Urinary bladder (tissue), 4 donors: ENCODE results near the gene STAT4. TPM values are rescaled to one million over a fixed set of nuclear protein-coding genes. Genes with fewer than 3 reads are reported as not detected.

ENCODE experiments used
- DNase-seq: peaks from one replicate; pipeline ENCODE4 v3.0.0-alpha.2; 2015; ENCODE audit errors: extremely low spot score
- H3K27ac ChIP-seq: one replicate; pipeline ENCODE4 v1.5.1; 2013; ENCODE audit warnings: low read depth, mild to moderate bottlenecking, moderate library complexity
- H3K36me3 ChIP-seq: one replicate; pipeline ENCODE4 v1.6.1; 2013; ENCODE audit warnings: mild to moderate bottlenecking, moderate library complexity; ENCODE audit not compliant: insufficient read depth
- H3K4me1 ChIP-seq: one replicate; pipeline ENCODE4 v1.6.1; 2013; ENCODE audit warnings: mild to moderate bottlenecking, moderate library complexity; ENCODE audit not compliant: insufficient read depth
- H3K4me3 ChIP-seq: one replicate; pipeline ENCODE4 v1.5.1; 2013; ENCODE audit warnings: low read depth, low read length
- WGBS: extraction: QIAGEN DNeasy Blood & Tissue Kit; methylation state at CpG from one replicate; pipeline ENCODE4 v1.1.7; 2013; 5-methylcytosine and 5-hydroxymethylcytosine counted together
- polyA plus RNA-seq: library from polyadenylated mRNA; stranded (reverse); fragments of 200-250 nt; gene quantifications from one replicate; pipeline ENCODE4 v1.2.3, GENCODE V29; 2013
- total RNA-seq: library from RNA; depleted of rRNA; stranded (reverse); fragments of >200 nt; gene quantifications from one replicate; pipeline ENCODE4 v1.2.3, GENCODE V29; 2014
- donor health status: healthy with polysubstance abuse.
- donor health status: healthy.

Gene STAT4
- total and polyA plus RNA-seq, 2 donors = 0.80 to 7.1 TPM

DNA sequence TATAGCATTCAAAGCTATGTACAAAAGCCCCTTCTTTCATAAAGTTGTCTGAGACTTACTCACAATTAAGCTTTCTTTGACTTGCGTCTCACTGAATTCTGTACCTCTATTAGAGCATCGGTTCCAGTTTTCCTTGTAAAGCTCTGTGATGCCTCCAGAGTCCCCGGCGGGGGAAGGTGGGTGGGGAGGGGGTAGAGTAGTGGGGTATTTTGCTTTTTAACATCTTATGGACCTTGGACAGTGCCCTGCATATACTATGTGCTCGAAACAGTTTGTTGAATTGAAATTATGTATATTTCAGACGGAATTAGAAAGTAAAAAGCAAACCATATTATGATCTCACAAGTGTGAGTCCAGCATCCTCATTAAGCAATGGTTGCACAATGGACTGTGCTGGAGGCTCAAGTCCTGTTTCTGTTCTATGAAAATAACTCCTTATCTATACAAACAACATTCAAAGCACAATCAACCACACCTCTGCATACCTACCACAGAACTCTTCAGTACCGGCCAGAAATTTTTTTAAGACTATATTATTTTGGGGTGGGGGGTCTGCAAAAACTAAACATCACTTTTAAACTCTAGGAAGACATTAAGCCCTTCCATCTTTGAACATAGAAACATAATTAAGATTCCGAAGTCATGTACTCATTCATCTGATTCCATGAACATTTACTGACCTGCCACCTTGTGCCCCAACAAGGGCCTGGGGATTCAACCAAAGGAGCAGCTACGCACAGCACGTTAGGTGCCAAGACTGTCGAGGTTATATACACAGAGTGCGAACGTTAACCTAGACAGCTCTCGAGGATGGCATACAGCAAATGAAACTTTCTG, 137.7 kb downstream of the STAT4 start:
- WGBS = 37% methylated on average over 14 of the region's 14 CpGs
- H3K4me1 ChIP-seq = peaks cover 1% of the 10 kb centered on the region

DNA sequence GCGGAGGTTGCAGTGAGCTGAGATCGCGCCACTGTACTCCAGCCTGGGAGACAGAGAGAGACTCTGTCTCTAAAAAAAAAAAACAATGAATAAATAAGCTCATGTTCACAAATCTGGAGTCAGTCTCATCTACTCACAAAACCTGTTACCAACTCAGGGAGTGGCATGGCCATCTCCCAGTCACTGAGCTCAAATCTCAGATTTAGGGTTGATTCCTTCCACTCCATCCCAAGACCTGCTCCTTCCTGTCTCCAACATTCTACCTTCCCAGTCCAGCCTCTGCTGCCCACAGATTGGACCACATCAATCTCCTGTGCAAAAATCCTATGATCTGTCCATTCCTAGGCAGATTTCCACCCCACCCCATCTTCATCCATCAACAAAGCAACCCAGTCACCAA, 138.4 kb downstream of the STAT4 start:
- Histone ChIP-seq H3K4me1 (peaks cover 1% of the 10 kb centered on the region), H3K27ac (no peak overlapping the region)
- 93% methylated on average over 3 of the region's 3 CpGs for WGBS

More for the DNA sequence above, 137.7 kb downstream of the STAT4 start:
- peak overlapping the region; percentile 82 for H3K4me3 ChIP-seq
- no peak for DNase-seq
- H3K27ac ChIP-seq = no peak overlapping the region
- H3K36me3 ChIP-seq = peaks cover 2% of the 10 kb centered on the region

DNA sequence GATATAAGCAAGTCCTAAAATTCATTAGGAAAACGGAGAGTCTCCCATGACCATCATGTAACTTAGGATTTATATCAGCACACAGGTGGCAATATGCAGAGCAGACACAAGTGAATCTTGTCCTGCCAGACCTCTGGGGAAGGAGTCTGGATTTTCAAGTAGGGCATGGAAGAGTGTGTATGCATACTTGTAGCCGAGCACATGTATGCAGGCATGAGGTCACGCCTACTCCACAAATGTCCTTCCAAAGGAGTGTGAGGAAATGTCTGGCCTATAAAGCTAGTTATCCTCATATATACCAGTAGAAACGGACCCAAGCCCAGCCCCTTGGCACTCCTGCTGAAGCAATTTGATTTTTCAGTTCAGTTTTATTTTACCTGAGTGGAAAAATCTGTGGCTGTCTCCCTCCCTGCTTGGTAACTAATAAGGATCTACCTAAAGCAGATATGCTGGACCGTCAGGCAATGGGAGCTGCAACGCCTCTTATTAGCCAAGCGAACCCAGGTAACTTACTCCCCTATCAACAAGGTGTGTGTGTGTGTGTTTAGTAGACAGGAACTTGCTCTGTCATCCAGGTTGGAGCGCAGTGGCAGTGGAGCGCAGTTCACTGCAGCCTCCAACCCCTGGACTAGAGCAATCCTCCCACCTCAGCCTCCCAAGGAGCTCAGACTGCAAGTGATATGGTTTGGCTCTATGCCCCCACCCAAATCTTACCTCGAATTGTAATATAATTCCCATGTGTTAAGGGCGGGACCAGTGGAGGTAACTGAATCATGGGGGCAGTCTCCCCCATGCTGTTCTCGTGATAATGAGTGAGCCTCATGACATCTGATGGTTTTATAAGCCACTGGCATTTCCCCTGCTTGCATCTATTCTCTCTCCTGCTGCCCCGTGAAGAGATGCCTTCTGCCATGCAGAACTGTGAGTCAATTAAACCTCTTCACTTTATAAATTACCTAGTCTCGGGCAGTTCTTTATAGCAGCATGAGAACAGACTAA, 139.6 kb downstream of the STAT4 start:
- no peak for DNase-seq
- Histone ChIP-seq H3K4me3 (no peak overlapping the region), H3K4me1 (peaks cover 1% of the 10 kb centered on the region), H3K27ac (no peak overlapping the region), H3K36me3 (peaks cover 4% of the 10 kb centered on the region)
- WGBS = 85% methylated on average over 14 of the region's 14 CpGs

More for the DNA sequence above, 138.4 kb downstream of the STAT4 start:
- Histone ChIP-seq H3K4me3 (peak overlapping the region; percentile 0), H3K36me3 (peaks cover 2% of the 10 kb centered on the region)
- DNase-seq = no peak

DNA sequence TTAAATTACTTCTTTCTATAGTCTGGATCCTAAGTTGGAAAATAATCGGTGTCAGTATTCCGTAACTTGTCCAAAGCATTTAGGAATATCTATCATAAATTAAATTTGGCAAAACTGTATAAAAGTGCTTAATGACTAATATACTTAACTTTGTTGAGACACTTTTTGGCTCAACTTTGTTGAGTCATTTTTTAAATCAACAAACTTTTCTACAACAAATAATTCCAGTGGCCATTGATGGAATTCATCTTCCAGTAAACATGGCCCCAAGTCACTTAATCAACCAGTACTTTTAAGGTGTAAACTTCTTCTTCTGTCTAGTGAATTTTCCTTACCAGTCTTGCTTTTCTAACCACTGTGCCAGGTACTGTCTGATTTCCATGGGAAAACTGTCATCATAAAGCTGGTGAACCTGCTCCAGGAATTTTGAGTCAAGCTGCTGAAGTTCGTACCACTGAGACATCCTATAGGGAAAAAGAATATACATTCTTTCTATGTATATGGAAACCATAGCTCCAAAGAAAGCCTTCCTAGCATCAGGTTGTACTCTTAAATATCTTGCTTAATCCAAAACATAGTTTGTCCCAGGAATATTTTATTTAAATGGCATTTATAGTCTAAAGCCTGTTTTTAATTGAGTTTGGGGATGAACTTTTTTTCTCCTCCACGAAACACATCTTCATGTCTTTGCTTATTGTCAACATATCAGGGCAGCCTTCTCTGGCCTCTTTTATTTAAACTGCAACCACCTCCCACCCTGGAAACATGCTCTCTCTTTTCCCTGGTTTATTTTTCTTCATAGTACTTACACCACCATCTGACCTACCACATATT, 141.0 kb downstream of the STAT4 start:
- no peak for DNase-seq
- no peak overlapping the region for H3K4me3 ChIP-seq
- peaks cover 1% of the 10 kb centered on the region for H3K4me1 ChIP-seq
- no peak overlapping the region for H3K27ac ChIP-seq
- peaks cover 6% of the 10 kb centered on the region for H3K36me3 ChIP-seq
- WGBS = 93% methylated on average over 4 of the region's 4 CpGs

DNA sequence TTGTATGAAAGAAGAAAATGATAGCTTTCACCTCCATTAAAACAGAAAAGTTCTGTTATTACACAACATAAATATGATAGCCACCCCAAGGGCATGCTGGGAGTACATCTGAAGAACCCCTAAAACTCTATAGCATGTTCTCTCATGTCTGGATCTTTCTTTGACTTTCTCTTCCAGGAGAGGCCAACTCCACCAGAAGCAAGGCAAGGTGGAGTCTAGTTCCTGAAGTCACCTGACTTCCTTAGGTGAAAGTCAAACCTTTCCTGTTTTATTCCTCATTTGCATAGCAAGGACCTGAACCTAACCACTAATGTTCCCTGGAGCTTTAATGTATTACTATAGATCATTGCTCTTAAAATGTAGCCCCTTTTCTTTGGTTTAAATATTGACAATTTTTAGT, 142.5 kb downstream of the STAT4 start:
- DNase-seq = no peak
- Histone ChIP-seq H3K4me3 (no peak overlapping the region), H3K36me3 (peaks cover 7% of the 10 kb centered on the region), H3K4me1 (peaks cover 1% of the 10 kb centered on the region), H3K27ac (no peak overlapping the region)

DNA sequence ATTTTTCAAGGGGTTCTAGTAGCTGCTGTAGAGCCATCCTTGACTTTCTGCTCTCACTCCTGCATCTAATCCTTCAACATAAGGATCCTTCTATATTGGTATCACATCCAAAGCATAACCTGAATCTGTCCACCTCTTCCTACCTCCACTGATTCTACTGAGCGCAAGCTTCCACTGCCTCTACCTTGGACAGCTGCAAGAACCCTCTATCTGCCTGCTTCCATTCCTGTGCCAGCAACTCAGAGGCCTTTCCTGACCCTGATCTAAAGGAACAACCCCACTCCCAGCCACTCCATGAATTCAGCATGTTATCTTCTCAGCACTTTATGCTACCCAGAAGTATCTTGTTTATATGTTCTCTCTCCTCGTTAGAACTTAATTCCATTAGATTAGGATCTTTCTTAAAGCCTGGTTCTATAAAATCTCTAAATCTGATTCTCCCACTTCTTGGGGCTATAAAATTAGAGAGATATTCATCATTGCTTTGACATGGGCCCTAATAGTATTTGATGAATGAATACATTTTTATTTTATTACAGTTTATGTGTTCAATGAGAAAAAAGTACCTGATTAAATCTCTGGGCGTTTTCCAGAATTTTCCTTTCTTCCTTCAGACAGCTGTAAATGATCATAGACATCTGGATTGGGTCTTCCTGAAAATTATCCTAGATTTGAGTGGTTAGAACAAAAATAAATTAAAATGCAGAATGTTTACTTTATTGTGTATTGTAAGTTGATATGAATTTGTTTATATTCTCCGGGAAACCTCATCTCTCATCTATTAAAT, 143.6 kb downstream of the STAT4 start:
- Histone ChIP-seq H3K4me3 (no peak overlapping the region), H3K36me3 (peaks cover 10% of the 10 kb centered on the region), H3K4me1 (no peaks in the 10 kb centered on the region), H3K27ac (no peak overlapping the region)
- DNase-seq = peak; percentile 51
- 64% methylated on average over 4 of the region's 4 CpGs for WGBS

DNA sequence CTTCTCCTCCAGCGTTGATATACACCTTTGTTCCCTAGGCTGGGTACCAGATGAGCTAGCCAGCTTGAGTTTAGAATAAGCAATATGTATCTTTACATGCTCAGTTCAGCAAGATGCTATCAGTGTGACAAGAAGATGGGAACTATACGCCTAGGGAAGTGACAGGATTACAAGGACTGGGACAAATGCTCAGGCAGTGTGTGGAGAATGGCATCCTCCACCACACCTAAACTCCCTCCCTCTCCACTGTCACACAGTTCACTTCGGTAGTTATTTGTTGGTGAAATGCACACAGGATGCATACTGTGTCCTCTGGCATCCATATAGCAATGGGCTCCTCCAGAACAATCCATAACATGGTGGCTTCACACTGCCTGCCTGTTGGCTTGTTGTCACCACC, 144.5 kb downstream of the STAT4 start:
- no peaks in the 10 kb centered on the region for H3K4me1 ChIP-seq
- no peak overlapping the region for H3K27ac ChIP-seq
- H3K4me3 ChIP-seq = no peak overlapping the region
- H3K36me3 ChIP-seq = peaks cover 10% of the 10 kb centered on the region
- WGBS = 97% methylated on average over 3 of the region's 3 CpGs
- no peak for DNase-seq

DNA sequence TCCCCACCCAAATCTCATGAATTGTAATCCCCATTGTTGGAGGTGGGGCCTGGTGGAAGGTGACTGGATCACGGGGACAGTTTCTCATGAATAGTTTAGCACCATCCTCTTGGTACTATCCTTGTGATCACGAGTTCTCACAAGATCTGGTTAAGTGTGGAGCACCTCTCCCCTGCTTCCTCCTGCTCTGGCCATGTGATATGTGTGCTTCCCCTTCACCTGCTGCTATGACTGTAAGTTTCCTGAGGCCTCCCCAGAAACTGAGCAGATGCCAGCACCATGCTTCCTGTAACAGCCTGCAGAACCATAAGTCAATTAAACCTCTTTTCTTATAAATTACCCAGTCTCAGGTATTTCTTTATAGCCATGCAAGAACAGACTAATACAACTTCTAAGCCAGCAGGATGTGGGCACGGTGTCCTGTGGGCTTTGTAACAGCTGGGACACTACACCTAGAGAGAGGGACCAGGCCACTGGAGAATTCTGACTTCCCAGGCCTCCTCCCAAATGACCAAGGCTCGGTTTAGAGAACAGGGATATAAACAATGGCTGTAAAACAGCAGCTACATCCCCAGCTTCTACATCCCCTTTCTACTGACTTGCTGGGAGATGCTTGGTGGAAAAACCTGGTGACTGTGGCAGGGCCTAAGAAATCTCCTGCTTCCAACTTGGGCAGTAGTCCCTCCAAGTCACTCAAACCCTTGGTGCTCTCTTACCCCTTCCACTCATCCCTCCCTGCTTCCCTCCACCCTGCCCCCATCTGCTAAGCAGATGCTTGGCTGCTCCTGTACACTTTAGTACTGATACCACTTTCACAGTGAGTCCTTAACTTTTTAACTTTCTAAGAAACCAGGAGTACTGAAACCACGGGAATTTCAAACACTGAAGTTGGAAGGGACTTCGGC, 147.1 kb downstream of the STAT4 start:
- H3K36me3 ChIP-seq = peaks cover 10% of the 10 kb centered on the region

DNA sequence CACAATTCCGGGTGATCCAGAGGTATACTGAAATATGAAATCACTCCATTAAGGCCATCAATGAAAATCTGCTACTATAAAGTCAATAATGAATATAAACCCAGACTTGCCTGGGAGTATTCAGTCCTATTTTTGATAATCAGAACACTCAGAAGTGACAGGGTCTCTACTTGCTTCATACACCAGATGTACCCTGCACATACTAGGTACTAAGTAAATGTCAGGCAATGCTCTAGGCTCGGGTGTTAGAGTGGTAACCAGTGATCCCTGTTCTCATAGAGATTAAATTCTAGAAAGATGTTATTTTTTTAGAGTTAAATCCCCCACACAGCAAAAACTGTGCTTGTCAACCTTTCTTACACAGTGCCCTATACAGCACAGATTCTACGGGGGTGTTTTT, 149.2 kb downstream of the STAT4 start:
- Histone ChIP-seq H3K4me3 (no peak overlapping the region), H3K4me1 (no peaks in the 10 kb centered on the region), H3K27ac (no peak overlapping the region), H3K36me3 (peaks cover 8% of the 10 kb centered on the region)
- DNase-seq = no peak
- WGBS = 95% methylated on average over 3 of the region's 3 CpGs

More for the DNA sequence above, 147.1 kb downstream of the STAT4 start:
- 95% methylated on average over 6 of the region's 6 CpGs for WGBS
- Histone ChIP-seq H3K4me3 (no peak overlapping the region), H3K27ac (no peak overlapping the region), H3K4me1 (no peaks in the 10 kb centered on the region)
- DNase-seq = no peak

DNA sequence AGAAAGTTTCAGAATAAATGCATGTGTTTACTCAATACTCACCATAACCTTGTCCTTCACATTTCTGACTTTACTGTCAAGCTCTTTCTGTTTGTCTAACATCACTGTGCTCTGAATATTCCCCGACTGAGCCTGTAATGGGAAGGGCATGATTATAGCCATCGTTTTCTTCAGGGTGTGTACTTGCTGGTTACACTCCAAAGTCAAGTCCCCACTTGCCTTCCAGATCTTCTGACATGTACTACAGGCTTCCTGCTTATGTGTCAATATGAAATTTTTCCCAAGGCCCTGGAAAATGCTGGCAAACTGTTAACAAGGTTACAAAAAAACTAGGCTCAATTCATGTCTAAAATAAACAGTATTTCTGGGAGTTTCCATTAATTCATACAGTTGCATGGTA, 149.8 kb downstream of the STAT4 start:
- Histone ChIP-seq H3K4me1 (no peaks in the 10 kb centered on the region), H3K27ac (no peak overlapping the region), H3K4me3 (no peak overlapping the region), H3K36me3 (peaks cover 7% of the 10 kb centered on the region)
- DNase-seq = peak; percentile 28
- 68% methylated on average over 2 of the region's 2 CpGs for WGBS

DNA sequence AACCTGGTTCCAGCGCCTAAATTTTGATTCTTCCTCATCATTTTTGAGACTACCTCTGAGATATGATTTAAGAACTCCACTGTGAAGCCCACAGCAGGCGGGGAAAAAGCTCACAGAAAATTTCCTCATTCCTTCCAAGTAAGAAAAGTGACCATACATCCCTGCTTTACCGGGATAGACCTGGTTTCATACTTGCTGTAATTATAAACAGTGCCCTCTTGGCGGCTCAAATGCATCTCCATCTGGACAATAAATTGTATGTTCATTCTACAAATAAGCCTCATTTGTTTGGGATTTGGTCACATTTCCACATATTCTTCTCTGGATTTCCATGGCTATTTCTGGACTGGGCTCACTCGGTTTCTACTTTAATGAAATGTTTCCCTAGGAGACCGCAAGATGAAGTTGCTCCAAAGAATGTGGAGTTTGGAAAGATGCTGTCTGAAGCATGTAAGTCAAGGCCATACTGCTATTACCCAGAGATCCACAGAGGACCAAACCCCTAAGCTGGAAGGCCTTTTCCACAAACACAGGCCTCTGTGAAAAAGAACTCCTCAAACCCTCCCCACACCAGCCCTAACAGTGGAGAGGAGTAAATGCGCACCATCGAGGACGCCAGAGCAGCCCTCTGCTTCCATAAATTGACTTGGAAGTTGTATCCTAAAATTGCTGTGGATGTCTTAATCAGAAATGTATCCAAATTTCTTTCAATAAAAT, 150.7 kb downstream of the STAT4 start:
- WGBS = 86% methylated on average over 9 of the region's 9 CpGs
- Histone ChIP-seq H3K27ac (peak overlapping the region; percentile 4), H3K4me1 (no peaks in the 10 kb centered on the region), H3K36me3 (peaks cover 6% of the 10 kb centered on the region), H3K4me3 (no peak overlapping the region)
- no peak for DNase-seq
